Right atrium auricular region (tissue), 2 donors: ENCODE data around the gene ANP32E. TPM values are rescaled to one million over a fixed set of nuclear protein-coding genes. Genes with fewer than 3 reads are reported as not detected.

ENCODE experiments used
- DNase-seq: peaks from one replicate; pipeline ENCODE4 v3.0.0-alpha.2; 2019; ENCODE audit warnings: low spot score
- H3K27ac ChIP-seq, 2 donors: fragments of 200-600 bp; sonication (generic); 1 replicate in 1 of 2; 2 replicates in 1 of 2; pipeline ENCODE4 v1.5.1; 2016 to 2019
- H3K27me3 ChIP-seq, 2 donors: fragments of 200-600 bp; sonication (generic); one replicate each; pipeline versions ENCODE4 v1.5.1 to v1.6.0; 2017 to 2019
- H3K36me3 ChIP-seq: fragments of 200-600 bp; sonication (generic); one replicate; pipeline ENCODE4 v1.5.1; 2016
- H3K4me1 ChIP-seq, 2 donors: fragments of 200-600 bp; sonication (generic); one replicate each; pipeline versions ENCODE4 v1.5.1 to v1.6.0; 2017 to 2019
- H3K4me3 ChIP-seq, 2 donors: fragments of 200-600 bp; sonication (generic); 1 replicate in 1 of 2; 2 replicates in 1 of 2; pipeline ENCODE4 v1.5.1; 2017 to 2019; ENCODE audit warnings: mild to moderate bottlenecking in 1 of 2, moderate library complexity in 1 of 2
- H3K9me3 ChIP-seq, 2 donors: fragments of 200-600 bp; sonication (generic); one replicate each; pipeline ENCODE4 v1.5.1; 2019
- total RNA-seq, 2 donors: library from RNA; depleted of rRNA; stranded (reverse); fragments of >200 nt; gene quantifications; one replicate each; pipeline ENCODE4 v1.1.0, GENCODE V29; 2016
- TF ChIP-seq, protein P1 (sequence below), 2 donors: fragments of 200-600 bp; sonication (generic); IDR thresholded peaks; one replicate each; pipeline ENCODE4 v1.5.1; 2019; ENCODE audit warnings: antibody characterized with exemption in 2 of 2

The ANP32E gene
- total RNA-seq, 2 donors from 2014 or later: 19.0 to 24.5 TPM

DNA sequence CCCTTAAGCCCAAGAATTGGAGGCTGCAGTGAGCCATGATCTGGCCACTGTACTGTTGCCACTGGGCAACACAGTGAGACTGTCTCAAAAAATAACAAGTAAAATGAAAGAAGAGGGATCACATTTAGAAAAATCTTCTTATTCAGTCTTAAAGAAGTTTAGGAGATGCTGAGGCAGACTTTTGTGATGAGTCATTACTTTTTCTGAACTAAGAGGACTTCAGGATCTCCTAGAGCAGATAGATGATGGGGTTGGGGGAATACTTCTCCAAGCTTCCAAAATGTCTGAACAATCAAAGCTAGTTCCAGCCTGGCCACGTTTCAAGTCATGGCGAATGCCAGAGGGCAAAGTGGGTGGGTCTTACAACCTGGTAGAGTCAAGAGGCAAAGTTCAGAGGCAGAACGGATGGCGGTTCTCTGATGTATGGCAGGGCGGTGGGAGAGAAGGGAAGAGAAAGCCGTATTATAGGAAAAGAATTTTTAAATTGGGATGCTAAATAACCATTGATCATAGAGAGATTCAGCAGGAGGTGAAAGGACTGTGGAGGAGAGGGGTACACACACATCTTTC, 44.3 kb upstream of the ANP32E start:
- Histone ChIP-seq H3K27me3 (no peaks in the 10 kb centered on the region), H3K4me3 (no peak overlapping the region), H3K36me3 (no peaks in the 10 kb centered on the region), H3K27ac (peak overlapping the region; percentile 90 to 98), H3K4me1 (peaks cover 0 to 20% of the 10 kb centered on the region in 2 donors), H3K9me3 (no peaks in the 10 kb centered on the region)
- TF ChIP-seq, protein P1, sequence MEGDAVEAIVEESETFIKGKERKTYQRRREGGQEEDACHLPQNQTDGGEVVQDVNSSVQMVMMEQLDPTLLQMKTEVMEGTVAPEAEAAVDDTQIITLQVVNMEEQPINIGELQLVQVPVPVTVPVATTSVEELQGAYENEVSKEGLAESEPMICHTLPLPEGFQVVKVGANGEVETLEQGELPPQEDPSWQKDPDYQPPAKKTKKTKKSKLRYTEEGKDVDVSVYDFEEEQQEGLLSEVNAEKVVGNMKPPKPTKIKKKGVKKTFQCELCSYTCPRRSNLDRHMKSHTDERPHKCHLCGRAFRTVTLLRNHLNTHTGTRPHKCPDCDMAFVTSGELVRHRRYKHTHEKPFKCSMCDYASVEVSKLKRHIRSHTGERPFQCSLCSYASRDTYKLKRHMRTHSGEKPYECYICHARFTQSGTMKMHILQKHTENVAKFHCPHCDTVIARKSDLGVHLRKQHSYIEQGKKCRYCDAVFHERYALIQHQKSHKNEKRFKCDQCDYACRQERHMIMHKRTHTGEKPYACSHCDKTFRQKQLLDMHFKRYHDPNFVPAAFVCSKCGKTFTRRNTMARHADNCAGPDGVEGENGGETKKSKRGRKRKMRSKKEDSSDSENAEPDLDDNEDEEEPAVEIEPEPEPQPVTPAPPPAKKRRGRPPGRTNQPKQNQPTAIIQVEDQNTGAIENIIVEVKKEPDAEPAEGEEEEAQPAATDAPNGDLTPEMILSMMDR (IDR thresholded peaks at IDR 0.05): no peak
- DNase-seq: no peak

DNA sequence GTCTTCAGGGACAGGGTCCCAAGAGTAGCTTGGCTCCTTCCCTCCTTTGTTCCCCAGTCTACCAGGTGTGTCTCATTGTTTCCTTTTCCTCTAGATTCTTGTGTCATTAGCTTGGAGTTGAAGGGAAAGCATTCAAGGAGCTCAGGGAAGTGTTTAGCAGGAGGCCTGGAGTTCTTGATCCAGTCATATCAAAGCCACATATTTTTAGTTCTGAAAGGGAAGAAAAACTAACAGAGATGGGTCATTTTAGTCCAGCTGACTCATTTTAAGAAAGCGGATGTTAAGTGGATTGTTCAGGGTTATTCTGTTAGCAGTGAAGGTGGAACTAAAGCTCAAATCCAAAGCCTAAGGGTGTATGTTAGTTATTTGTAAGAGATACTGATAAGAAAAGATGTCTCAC, 37.4 kb upstream of the ANP32E start:
- H3K27me3 ChIP-seq: no peaks in the 10 kb centered on the region
- DNase-seq: no peak
- H3K27ac ChIP-seq: peak overlapping the region; percentile 57 to 65
- no peaks in the 10 kb centered on the region for H3K36me3 ChIP-seq
- H3K4me3 ChIP-seq: peak overlapping the region in 1 of 2 donors; percentile 37
- TF ChIP-seq, protein P1 (IDR thresholded peaks at IDR 0.05): no peak
- peaks cover 0 to 30% of the 10 kb centered on the region in 2 donors for H3K4me1 ChIP-seq
- H3K9me3 ChIP-seq: no peaks in the 10 kb centered on the region

DNA sequence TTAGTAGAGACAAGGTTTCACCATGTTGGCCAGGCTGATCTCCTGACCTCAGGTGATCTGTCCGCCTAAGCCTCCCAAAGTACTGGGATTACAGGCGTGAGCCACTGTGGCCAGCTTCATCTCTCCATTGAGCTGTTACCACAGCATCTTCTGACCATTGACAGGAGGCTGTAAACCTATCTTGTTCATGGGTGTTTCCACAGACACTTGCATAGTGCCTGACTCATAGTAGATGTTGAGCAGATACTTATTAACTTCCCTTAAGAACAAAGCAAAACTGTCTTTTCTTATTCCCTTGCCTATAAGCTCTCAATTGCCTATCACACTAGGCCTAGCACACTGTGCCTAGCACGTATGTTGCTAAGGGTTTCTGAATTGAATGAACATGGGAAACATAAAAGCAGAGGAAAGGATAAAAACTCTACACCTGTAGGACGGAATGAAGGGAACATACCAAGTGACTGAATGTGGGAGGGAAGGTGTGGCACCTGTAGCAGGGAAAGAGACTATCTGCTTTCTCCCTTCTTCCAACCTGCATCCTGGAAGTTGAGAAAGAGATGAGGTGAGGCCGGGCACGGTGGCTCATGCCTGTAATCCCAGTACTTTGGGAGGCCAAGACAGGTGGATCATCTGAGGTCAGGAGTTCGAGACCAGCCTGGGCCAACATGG, 35.5 kb upstream of the ANP32E start:
- peaks cover 10% of the 10 kb centered on the region for H3K36me3 ChIP-seq
- peaks cover 0 to 47% of the 10 kb centered on the region in 2 donors for H3K4me1 ChIP-seq
- no peak overlapping the region for H3K4me3 ChIP-seq
- no peaks in the 10 kb centered on the region for H3K27me3 ChIP-seq
- TF ChIP-seq, protein P1 (IDR thresholded peaks at IDR 0.05): no peak
- peak overlapping the region; percentile 57 to 65 for H3K27ac ChIP-seq
- H3K9me3 ChIP-seq: no peaks in the 10 kb centered on the region
- DNase-seq: no peak

DNA sequence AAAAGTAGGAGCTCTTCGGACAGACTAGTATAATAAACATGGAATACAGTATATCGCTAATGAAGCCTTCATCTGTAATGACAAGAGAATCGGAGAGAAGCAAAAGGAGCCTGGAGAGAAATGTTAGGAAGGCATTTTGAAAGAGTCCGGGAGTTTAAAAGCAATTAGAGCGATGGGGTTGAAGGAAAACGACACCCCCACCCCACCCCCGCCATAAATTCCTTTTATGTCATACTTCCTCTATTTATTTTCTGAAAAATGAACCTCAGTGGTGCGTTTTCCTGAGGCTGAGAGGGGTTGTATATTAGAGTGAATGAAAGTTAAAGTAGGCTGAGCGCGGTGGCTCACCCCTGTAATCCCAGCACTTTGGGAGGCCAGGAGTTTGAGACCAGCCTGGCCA, 33.5 kb upstream of the ANP32E start:
- Histone ChIP-seq H3K36me3 (peaks cover 30% of the 10 kb centered on the region), H3K9me3 (no peaks in the 10 kb centered on the region), H3K4me3 (peak overlapping the region; percentile 98), H3K4me1 (peaks cover 0 to 47% of the 10 kb centered on the region in 2 donors), H3K27ac (peak overlapping the region; percentile 97 to 99), H3K27me3 (no peaks in the 10 kb centered on the region)
- no peak for DNase-seq
- TF ChIP-seq, protein P1 (IDR thresholded peaks at IDR 0.05): no peak

DNA sequence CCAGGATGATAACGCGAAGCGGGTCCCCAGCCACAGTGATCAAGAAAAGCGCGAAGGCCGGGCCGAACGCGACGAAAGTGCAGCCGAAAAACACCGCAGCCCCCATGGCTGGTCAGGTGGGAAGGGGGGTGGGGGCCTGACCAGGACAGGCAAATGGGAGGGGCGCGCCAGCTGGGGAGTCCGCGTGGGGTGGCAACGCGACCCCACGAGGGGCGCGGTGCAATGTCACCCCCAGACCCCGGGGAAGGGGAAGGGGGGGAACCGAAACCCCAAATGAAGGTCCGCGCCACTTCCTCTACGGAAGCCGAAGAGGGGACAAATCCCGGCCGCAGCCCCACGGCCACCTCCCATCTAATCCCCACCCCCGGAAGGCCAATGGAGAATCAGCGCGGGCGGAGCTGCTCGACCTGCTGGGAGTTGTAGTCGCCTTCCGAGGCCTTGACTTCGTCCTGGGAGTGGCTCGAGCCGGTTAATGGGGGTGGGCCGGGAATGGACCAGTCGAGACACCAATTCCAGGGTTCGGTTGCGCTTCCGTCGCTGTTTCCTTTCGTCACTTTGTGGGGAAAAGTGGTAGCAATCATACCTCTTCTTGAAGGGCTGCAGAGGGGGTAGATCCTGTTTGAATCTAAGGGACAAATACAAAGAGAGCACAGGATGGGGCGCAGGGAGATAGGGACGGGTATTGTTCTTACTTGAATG, 32.9 kb upstream of the ANP32E start, which contains the start of gene APH1A:
Gene APH1A (minus strand): TSS at position 312 of the 699 bp plus-strand sequence. CDS start 206 bp downstream, at position 106.
- H3K27ac ChIP-seq: peak within 1 kb of the TSS; percentile 97 to 99
- H3K4me3 ChIP-seq: peak within 1 kb of the TSS; percentile 98
- H3K9me3 ChIP-seq: no peaks in the 10 kb centered on the region
- TF ChIP-seq, protein P1 (IDR thresholded peaks at IDR 0.05): no peak
- DNase-seq: peak; percentile 98
- peaks cover 35% of the 10 kb centered on the region for H3K36me3 ChIP-seq
- H3K27me3 ChIP-seq: no peaks in the 10 kb centered on the region
- H3K4me1 ChIP-seq: peaks cover 0 to 45% of the 10 kb centered on the region in 2 donors
